ENCODE results near the gene DCUN1D3. TPM values are rescaled to one million over a fixed set of nuclear protein-coding genes. Genes with fewer than 3 reads are reported as not detected.

The DCUN1D3 gene
- total and polyA plus RNA-seq, 2 donors (not counting 1 experiment from before 2014, with no cell fraction given) = 20.4 to 42.8 TPM

DNA sequence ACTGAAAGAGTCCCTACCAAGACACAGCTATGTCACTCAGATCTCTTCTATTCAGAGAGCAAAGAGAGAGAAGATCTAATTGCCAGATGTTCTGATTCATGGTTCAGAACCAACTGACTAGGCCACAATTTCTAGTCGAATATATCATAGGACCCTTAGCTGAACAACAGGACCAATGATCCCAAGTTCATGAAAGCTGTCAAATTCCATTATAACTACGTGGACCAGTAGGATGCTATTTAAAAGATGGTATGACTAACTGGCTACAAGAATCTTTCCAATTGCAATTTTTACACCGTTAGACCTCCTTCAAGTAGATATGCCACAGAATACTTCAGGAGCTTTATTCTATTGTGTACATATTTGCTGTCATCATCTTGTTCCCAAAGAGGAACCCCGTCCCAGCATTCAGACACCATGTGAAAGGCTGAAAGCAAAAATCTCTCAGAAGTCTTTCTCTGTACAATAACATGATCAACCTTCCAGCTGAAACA lies 26.0 kb downstream of the DCUN1D3 start:
- Histone ChIP-seq H3K27ac (ENCODE audit: insufficient read depth, low read length) (peak overlapping the region; percentile 53), H3K79me2 (ENCODE audit: control insufficient read depth, insufficient read depth, low read length) (peaks cover 91% of the 10 kb centered on the region), H3K4me2 (ENCODE audit: extremely low read depth, insufficient read depth, low read length) (no peak overlapping the region), H3K36me3 (ENCODE audit: control insufficient read depth, insufficient read depth, low read length) (no peaks in the 10 kb centered on the region), H3K4me1 (ENCODE audit: control insufficient read depth, extremely low read depth, insufficient read depth, low read length) (peaks cover 13% of the 10 kb centered on the region), H4K20me1 (ENCODE audit: control insufficient read depth, extremely low read depth, insufficient read depth, low read length) (no peaks in the 10 kb centered on the region), H3K9ac (ENCODE audit: insufficient read depth, low read length) (no peak overlapping the region), H3K9me3 (ENCODE audit: control insufficient read depth, insufficient read depth, low read depth, low read length) (no peaks in the 10 kb centered on the region), H3K4me3 (replicated peaks in 1 of 4; ENCODE audit: control extremely low read depth in 1 of 4, insufficient read depth in 1 of 4, low read depth in 3 of 4, low read length in 4 of 4) (no peak overlapping the region), H3K27me3 (ENCODE audit: control insufficient read depth, insufficient read depth, low read length) (no peaks in the 10 kb centered on the region), H2AFZ (ENCODE audit: low read length) (no peak overlapping the region)
- TF ChIP-seq, protein P1, sequence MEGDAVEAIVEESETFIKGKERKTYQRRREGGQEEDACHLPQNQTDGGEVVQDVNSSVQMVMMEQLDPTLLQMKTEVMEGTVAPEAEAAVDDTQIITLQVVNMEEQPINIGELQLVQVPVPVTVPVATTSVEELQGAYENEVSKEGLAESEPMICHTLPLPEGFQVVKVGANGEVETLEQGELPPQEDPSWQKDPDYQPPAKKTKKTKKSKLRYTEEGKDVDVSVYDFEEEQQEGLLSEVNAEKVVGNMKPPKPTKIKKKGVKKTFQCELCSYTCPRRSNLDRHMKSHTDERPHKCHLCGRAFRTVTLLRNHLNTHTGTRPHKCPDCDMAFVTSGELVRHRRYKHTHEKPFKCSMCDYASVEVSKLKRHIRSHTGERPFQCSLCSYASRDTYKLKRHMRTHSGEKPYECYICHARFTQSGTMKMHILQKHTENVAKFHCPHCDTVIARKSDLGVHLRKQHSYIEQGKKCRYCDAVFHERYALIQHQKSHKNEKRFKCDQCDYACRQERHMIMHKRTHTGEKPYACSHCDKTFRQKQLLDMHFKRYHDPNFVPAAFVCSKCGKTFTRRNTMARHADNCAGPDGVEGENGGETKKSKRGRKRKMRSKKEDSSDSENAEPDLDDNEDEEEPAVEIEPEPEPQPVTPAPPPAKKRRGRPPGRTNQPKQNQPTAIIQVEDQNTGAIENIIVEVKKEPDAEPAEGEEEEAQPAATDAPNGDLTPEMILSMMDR (conservative IDR thresholded peaks at IDR 0.05 in 1 of 2, IDR thresholded peaks at IDR 0.05 in 1 of 2; ENCODE audit: low read depth in 1 of 2, low read length in 2 of 2) = no peak
- TF ChIP-seq EZH2 (IDR thresholded peaks at IDR 0.05; ENCODE audit: low read length, missing control alignments) = no peak
- DNase-seq (ENCODE audit: low read depth in 2 of 2) = peak in 1 of 2 donors; percentile 69

DNA sequence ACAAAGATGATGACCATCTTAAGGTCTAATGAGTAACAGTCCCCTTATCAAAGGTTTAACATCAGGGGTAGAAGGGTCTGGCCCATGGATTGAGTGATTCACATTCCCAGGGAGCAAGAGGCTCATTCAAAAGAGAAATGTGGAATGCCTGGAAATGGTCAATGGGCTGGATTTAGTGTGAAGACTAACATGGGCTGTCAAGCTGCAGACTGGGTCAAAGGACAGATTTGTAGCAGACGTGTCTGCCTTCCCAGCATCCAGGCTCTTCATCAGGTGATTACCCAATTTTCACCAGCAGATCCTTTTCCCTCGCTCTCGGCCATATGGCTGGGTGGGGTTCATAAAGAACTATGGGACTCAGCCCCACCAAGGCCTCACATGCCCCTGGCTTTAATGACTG lies 26.8 kb downstream of the DCUN1D3 start:
- H3K79me2 ChIP-seq (ENCODE audit: control insufficient read depth, insufficient read depth, low read length) = peaks cover 88% of the 10 kb centered on the region
- no peak overlapping the region for H3K9ac ChIP-seq (ENCODE audit: insufficient read depth, low read length)
- peak overlapping the region; percentile 53 for H3K27ac ChIP-seq (ENCODE audit: insufficient read depth, low read length)
- H3K36me3 ChIP-seq (ENCODE audit: control insufficient read depth, insufficient read depth, low read length) = no peaks in the 10 kb centered on the region
- no peaks in the 10 kb centered on the region for H4K20me1 ChIP-seq (ENCODE audit: control insufficient read depth, extremely low read depth, insufficient read depth, low read length)
- no peak for DNase-seq (ENCODE audit: low read depth in 2 of 2)
- no peak overlapping the region for H3K4me3 ChIP-seq (replicated peaks in 1 of 4; ENCODE audit: control extremely low read depth in 1 of 4, insufficient read depth in 1 of 4, low read depth in 3 of 4, low read length in 4 of 4)
- no peak for TF ChIP-seq EZH2 (IDR thresholded peaks at IDR 0.05; ENCODE audit: low read length, missing control alignments)
- TF ChIP-seq, protein P1 (conservative IDR thresholded peaks at IDR 0.05 in 1 of 2, IDR thresholded peaks at IDR 0.05 in 1 of 2; ENCODE audit: low read depth in 1 of 2, low read length in 2 of 2) = no peak
- no peak overlapping the region for H2AFZ ChIP-seq (ENCODE audit: low read length)
- peaks cover 13% of the 10 kb centered on the region for H3K4me1 ChIP-seq (ENCODE audit: control insufficient read depth, extremely low read depth, insufficient read depth, low read length)
- H3K9me3 ChIP-seq (ENCODE audit: control insufficient read depth, insufficient read depth, low read depth, low read length) = no peaks in the 10 kb centered on the region
- no peaks in the 10 kb centered on the region for H3K27me3 ChIP-seq (ENCODE audit: control insufficient read depth, insufficient read depth, low read length)
- H3K4me2 ChIP-seq (ENCODE audit: extremely low read depth, insufficient read depth, low read length) = no peak overlapping the region

DNA sequence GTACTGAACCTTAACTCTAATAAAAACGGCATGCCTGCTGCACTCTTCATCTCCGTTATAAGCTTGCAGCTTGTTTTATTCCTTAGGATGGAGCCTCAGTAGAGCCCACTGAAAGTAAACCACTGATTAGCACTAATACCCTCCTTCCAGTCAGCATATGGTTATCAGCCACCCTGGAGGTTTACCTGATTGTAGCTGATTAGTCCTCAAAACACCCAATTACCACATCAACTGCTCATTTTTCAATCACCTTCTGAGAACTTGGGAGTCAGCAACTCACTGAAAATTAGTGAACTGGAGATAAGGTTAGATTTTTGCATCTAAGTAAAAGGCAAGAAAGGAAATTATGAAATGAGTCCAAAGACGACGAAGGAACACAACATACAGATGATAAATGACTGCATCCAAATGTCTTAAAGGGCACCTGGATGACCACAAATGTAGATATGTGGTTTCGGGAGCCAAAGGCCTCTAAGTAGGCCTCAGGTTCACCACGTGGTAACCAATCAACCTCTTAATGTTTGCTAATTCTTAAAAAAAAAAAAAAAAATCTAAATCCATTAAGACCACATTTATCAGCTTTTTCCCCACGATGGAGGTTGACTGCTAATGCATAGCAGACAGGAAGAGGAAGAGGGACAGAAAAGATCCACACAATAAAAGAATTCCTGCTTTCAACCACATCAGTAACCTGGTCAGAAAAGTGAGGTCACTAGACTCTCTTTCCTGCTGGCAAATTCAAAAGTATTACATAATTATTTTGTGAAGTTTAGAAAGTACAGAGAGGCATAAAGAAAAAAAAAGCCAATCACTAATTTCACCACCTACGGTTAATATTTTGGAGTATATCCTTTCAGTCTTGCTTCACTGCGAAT lies 28.0 kb downstream of the DCUN1D3 start:
- TF ChIP-seq, protein P1 (conservative IDR thresholded peaks at IDR 0.05 in 1 of 2, IDR thresholded peaks at IDR 0.05 in 1 of 2; ENCODE audit: low read depth in 1 of 2, low read length in 2 of 2) = no peak
- no peak for TF ChIP-seq EZH2 (IDR thresholded peaks at IDR 0.05; ENCODE audit: low read length, missing control alignments)
- DNase-seq (ENCODE audit: low read depth in 2 of 2) = peak in 1 of 2 donors; percentile 53
- peaks cover 88% of the 10 kb centered on the region for H3K79me2 ChIP-seq (ENCODE audit: control insufficient read depth, insufficient read depth, low read length)
- no peak overlapping the region for H3K27ac ChIP-seq (ENCODE audit: insufficient read depth, low read length)
- no peaks in the 10 kb centered on the region for H4K20me1 ChIP-seq (ENCODE audit: control insufficient read depth, extremely low read depth, insufficient read depth, low read length)
- peaks cover 18% of the 10 kb centered on the region for H3K4me1 ChIP-seq (ENCODE audit: control insufficient read depth, extremely low read depth, insufficient read depth, low read length)
- no peaks in the 10 kb centered on the region for H3K9me3 ChIP-seq (ENCODE audit: control insufficient read depth, insufficient read depth, low read depth, low read length)
- no peak overlapping the region for H3K9ac ChIP-seq (ENCODE audit: insufficient read depth, low read length)
- no peak overlapping the region for H2AFZ ChIP-seq (ENCODE audit: low read length)
- no peaks in the 10 kb centered on the region for H3K36me3 ChIP-seq (ENCODE audit: control insufficient read depth, insufficient read depth, low read length)
- no peaks in the 10 kb centered on the region for H3K27me3 ChIP-seq (ENCODE audit: control insufficient read depth, insufficient read depth, low read length)
- no peak overlapping the region for H3K4me2 ChIP-seq (ENCODE audit: extremely low read depth, insufficient read depth, low read length)
- no peak overlapping the region for H3K4me3 ChIP-seq (replicated peaks in 1 of 4; ENCODE audit: control extremely low read depth in 1 of 4, insufficient read depth in 1 of 4, low read depth in 3 of 4, low read length in 4 of 4)

All from fibroblast of lung (primary cell).